Measurements from ENCODE around the gene NR5A2.

- TF ChIP-seq CREM (CRISPR knock-in tag; IDR thresholded peaks at IDR 0.05) = no peak
- TF ChIP-seq, protein P1, sequence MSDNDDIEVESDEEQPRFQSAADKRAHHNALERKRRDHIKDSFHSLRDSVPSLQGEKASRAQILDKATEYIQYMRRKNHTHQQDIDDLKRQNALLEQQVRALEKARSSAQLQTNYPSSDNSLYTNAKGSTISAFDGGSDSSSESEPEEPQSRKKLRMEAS (CRISPR knock-in tag; IDR thresholded peaks at IDR 0.05) = no peak
- TF ChIP-seq, protein P2, sequence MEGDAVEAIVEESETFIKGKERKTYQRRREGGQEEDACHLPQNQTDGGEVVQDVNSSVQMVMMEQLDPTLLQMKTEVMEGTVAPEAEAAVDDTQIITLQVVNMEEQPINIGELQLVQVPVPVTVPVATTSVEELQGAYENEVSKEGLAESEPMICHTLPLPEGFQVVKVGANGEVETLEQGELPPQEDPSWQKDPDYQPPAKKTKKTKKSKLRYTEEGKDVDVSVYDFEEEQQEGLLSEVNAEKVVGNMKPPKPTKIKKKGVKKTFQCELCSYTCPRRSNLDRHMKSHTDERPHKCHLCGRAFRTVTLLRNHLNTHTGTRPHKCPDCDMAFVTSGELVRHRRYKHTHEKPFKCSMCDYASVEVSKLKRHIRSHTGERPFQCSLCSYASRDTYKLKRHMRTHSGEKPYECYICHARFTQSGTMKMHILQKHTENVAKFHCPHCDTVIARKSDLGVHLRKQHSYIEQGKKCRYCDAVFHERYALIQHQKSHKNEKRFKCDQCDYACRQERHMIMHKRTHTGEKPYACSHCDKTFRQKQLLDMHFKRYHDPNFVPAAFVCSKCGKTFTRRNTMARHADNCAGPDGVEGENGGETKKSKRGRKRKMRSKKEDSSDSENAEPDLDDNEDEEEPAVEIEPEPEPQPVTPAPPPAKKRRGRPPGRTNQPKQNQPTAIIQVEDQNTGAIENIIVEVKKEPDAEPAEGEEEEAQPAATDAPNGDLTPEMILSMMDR (IDR thresholded peaks at IDR 0.05) = no peak
- TF ChIP-seq, protein P3, sequence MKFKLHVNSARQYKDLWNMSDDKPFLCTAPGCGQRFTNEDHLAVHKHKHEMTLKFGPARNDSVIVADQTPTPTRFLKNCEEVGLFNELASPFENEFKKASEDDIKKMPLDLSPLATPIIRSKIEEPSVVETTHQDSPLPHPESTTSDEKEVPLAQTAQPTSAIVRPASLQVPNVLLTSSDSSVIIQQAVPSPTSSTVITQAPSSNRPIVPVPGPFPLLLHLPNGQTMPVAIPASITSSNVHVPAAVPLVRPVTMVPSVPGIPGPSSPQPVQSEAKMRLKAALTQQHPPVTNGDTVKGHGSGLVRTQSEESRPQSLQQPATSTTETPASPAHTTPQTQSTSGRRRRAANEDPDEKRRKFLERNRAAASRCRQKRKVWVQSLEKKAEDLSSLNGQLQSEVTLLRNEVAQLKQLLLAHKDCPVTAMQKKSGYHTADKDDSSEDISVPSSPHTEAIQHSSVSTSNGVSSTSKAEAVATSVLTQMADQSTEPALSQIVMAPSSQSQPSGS (CRISPR knock-in tag; IDR thresholded peaks at IDR 0.05; ENCODE audit: borderline replicate concordance, low read depth) = no peak
- TF ChIP-seq USF2 (CRISPR knock-in tag; IDR thresholded peaks at IDR 0.05) = no peak
Observed at GRCh38 chr1:200029035-200029821, 1.7 kb downstream of the NR5A2 start.
